ENCODE data around the gene ZFP92. TPM values are rescaled to one million over a fixed set of nuclear protein-coding genes. Genes with fewer than 3 reads are reported as not detected.
A peak's percentile ranks its signal among the peaks of the same experiment; 100 is the strongest.
"Not testable (repeated sequence)": the region's sequence is repeated elsewhere in the genome, so short reads cannot be mapped to it uniquely, and the experiment has no call there.

Gene ZFP92
- total and polyA plus RNA-seq, 10 donors = 0.26 to 3.4 (median 2.0) TPM

DNA sequence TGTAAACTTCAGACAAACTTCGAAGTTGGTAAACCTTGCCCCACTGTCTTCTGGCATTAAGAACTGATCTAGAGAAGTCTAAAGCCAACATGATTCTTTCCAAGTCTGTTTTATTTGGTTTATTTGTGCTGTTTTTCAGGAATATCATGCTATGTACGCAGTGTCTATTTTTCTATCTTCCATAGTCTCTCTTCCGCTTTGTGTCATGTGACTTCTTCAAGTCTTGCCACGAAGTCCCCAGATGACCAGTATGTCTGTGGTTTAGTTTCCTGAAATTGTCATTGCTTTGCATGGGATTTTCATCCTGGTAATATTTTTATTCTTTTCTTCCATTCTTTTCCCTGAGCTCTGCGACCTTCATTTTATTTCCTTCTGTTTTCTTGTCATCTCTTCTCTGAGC lies 25.2 kb upstream of the ZFP92 start:
- H3K4me3 ChIP-seq = no peak overlapping the region
- no peaks in the 10 kb centered on the region for H3K36me3 ChIP-seq
- no peaks in the 10 kb centered on the region for H3K27me3 ChIP-seq (replicated peaks in 1 of 7)
- H3K9me3 ChIP-seq = no peaks in the 10 kb centered on the region
- H3K27ac ChIP-seq = no peak overlapping the region
- DNase-seq = no peak
- WGBS, 5 donors = 68 to 77% (median 72%) methylated on average over 5 of the region's 5 CpGs
- TF ChIP-seq POLR2AphosphoS5 (IDR thresholded peaks at IDR 0.05) = no peak
- no peak for TF ChIP-seq POLR2A (IDR thresholded peaks at IDR 0.05)
- TF ChIP-seq, protein P1, sequence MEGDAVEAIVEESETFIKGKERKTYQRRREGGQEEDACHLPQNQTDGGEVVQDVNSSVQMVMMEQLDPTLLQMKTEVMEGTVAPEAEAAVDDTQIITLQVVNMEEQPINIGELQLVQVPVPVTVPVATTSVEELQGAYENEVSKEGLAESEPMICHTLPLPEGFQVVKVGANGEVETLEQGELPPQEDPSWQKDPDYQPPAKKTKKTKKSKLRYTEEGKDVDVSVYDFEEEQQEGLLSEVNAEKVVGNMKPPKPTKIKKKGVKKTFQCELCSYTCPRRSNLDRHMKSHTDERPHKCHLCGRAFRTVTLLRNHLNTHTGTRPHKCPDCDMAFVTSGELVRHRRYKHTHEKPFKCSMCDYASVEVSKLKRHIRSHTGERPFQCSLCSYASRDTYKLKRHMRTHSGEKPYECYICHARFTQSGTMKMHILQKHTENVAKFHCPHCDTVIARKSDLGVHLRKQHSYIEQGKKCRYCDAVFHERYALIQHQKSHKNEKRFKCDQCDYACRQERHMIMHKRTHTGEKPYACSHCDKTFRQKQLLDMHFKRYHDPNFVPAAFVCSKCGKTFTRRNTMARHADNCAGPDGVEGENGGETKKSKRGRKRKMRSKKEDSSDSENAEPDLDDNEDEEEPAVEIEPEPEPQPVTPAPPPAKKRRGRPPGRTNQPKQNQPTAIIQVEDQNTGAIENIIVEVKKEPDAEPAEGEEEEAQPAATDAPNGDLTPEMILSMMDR (IDR thresholded peaks at IDR 0.05 in 8 of 11, conservative IDR thresholded peaks at IDR 0.05 in 3 of 11) = no peak
- intact Hi-C loops (cut with DNase I; ENCODE audit: low total_unique reads) = no loop called here
- no peaks in the 10 kb centered on the region for H3K4me1 ChIP-seq

DNA sequence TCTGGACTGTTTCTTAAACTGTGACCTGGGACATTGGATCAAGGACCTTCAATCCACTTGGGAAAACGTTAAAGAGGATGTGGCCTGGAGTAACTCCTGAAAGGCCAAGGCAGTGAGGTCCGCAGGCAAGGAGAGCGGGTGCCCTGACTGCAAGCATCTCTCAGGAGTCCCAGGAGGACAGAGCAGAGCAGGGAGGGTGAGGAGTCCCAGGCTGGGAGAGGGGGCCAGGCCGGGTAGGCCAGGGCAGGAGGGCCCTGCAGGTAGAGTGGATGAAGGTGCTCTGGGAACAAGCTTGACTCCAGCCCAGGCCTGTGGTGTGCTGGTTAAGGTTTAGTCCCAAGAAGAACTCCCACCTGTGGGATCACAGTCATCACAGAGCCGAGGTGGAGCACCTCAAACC lies 23.9 kb upstream of the ZFP92 start:
- no peak for TF ChIP-seq POLR2AphosphoS5 (IDR thresholded peaks at IDR 0.05)
- TF ChIP-seq, protein P1 (IDR thresholded peaks at IDR 0.05 in 8 of 11, conservative IDR thresholded peaks at IDR 0.05 in 3 of 11) = no peak
- Histone ChIP-seq H3K9me3 (no peaks in the 10 kb centered on the region), H3K36me3 (no peaks in the 10 kb centered on the region), H3K4me3 (no peak overlapping the region), H3K4me1 (no peaks in the 10 kb centered on the region), H3K27me3 (replicated peaks in 1 of 7) (no peaks in the 10 kb centered on the region), H3K27ac (no peak overlapping the region)
- 69 to 81% (median 76%) methylated on average over 5 of the region's 5 CpGs for WGBS, 5 donors
- intact Hi-C loops (cut with DNase I; ENCODE audit: low total_unique reads) = no loop called here
- peak; percentile 56 for DNase-seq

DNA sequence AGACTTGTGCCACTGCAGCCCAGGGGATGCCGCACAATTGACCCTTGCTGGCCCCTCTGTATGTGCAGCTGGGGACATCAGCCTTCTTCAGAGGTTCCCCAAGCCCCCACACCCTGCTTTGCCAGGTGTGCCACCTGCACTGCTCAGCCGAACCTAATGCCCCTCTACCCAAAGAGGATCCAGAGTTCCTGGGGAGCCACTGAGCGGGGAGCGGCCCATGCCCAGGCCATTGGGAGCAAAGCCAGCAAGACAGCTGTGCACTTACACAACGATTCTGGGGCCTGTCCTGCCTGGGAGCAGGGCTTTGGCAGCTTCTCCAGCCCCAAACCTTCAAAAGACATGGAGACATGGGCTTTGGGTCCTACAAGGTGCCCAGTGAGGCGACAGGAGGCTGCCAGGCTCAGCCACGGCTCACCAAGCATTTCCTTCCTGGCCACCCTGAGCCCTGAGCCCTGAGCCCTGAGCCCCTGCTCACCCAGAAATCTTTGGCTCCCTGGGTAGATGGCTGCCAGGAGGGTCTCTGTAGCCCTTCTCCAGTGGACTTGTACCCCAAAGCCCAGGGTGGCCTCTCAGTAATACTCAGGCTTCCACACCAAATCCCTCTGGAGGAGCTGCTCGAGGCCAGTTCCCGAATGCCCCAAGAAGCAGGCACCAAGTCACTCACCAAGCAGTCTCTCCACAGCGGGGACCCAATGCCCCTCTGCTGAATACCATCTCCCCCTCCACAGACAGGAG lies 23.1 kb upstream of the ZFP92 start:
- TF ChIP-seq POLR2A (IDR thresholded peaks at IDR 0.05) (no peak), POLR2AphosphoS5 (IDR thresholded peaks at IDR 0.05) (no peak)
- TF ChIP-seq, protein P1 (IDR thresholded peaks at IDR 0.05 in 8 of 11, conservative IDR thresholded peaks at IDR 0.05 in 3 of 11) = no peak
- Histone ChIP-seq H3K4me1 (no peaks in the 10 kb centered on the region), H3K27me3 (replicated peaks in 1 of 7) (no peaks in the 10 kb centered on the region), H3K4me3 (no peak overlapping the region), H3K27ac (no peak overlapping the region), H3K9me3 (no peaks in the 10 kb centered on the region), H3K36me3 (no peaks in the 10 kb centered on the region)
- intact Hi-C loops (cut with DNase I; ENCODE audit: low total_unique reads) = no loop called here
- DNase-seq = peak; percentile 63
- WGBS, 5 donors = 77 to 95% (median 81%) methylated on average over 4 to 10 of the region's 10 CpGs

DNA sequence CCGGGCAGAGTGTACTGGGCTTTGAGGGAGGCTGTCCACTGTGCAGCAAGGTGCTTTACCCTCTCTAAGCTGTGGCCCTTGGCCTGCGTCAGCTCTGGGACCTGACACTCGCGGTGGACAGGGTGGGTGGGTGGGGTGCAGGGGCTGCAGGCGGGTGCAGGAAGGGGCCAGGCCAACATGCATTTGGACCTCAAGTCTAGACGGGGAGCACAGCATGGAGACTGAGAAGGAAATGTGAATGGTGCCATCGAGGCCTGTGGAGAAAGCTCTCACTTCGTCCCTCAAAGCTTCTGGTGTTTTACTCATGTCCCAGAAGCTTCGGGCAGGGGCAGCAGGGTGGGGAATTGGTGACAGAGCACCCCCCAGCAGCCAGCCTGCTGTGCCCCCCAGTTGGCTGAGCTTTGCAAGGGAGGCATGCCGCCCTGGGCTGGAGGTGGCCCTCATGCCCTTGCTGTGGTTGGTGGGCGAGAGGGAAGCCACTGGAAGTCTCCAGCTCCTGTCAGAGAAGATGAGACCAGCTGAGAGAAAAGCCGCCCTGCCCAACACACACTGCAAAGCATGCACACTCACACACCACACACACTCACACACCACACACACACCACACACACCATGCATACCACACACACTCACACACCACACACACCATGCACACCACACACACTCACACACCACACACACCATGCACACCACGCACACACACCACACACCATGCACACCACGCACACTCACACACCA lies 22.4 kb upstream of the ZFP92 start:
- Histone ChIP-seq H3K27me3 (replicated peaks in 1 of 7) (no peaks in the 10 kb centered on the region), H3K27ac (no peak overlapping the region), H3K9me3 (no peaks in the 10 kb centered on the region), H3K4me3 (no peak overlapping the region), H3K4me1 (no peaks in the 10 kb centered on the region), H3K36me3 (no peaks in the 10 kb centered on the region)
- DNase-seq = peak; percentile 35
- TF ChIP-seq POLR2A (IDR thresholded peaks at IDR 0.05) (no peak), POLR2AphosphoS5 (IDR thresholded peaks at IDR 0.05) (no peak)
- TF ChIP-seq, protein P1 (IDR thresholded peaks at IDR 0.05 in 8 of 11, conservative IDR thresholded peaks at IDR 0.05 in 3 of 11) = no peak
- WGBS, 5 donors = 82 to 100% (median 87%) methylated on average over 5 to 14 of the region's 14 CpGs
- intact Hi-C loops (cut with DNase I; ENCODE audit: low total_unique reads) = no loop called here

DNA sequence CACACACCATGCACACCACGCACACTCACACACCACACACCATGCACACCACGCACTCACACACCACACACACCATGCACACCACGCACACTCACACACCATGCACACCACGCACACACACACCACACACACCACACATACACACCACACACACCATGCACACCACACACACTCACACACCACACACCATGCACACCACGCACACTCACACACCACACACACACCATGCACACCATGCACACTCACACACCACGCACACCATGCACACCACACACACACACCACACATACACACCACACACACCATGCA lies 21.9 kb upstream of the ZFP92 start:
- DNase-seq; intact Hi-C loops (cut with DNase I; ENCODE audit: low total_unique reads); H3K27ac ChIP-seq; H3K36me3 ChIP-seq; H3K4me1 ChIP-seq; H3K27me3 ChIP-seq (replicated peaks in 1 of 7); H3K9me3 ChIP-seq; H3K4me3 ChIP-seq: not testable (repeated sequence)
- WGBS, 5 donors = 91 to 100% (median 95%) methylated on average over 6 of the region's 6 CpGs
